Breast epithelium (tissue), 4 donors: Measurements from ENCODE around the gene ADCY4. TPM values are rescaled to one million over a fixed set of nuclear protein-coding genes. Genes with fewer than 3 reads are reported as not detected.

Experiments
- DNase-seq, 2 donors: peaks; one replicate each; pipeline ENCODE4 v3.0.0-alpha.2; 2019; ENCODE audit warnings: low spot score in 2 of 2
- H3K27ac ChIP-seq, 2 donors: fragments of 200-600 bp; sonication (generic) in 1 of 2; one replicate each; pipeline ENCODE4 v1.5.1; 2016 to 2019; ENCODE audit warnings: mild to moderate bottlenecking in 1 of 2
- H3K27me3 ChIP-seq, 2 donors: fragments of 200-600 bp; sonication (generic) in 1 of 2; one replicate each; pipeline versions ENCODE4 v1.5.1 to v1.6.0; 2017 to 2019; ENCODE audit warnings: control low read depth in 1 of 2, mild to moderate bottlenecking in 1 of 2
- H3K36me3 ChIP-seq: fragments of 200-600 bp; one replicate; pipeline ENCODE4 v1.5.1; 2019
- H3K4me1 ChIP-seq, 2 donors: fragments of 200-600 bp; sonication (generic); one replicate each; pipeline ENCODE4 v1.5.1; 2016 to 2019; ENCODE audit warnings: control low read depth in 1 of 2
- H3K4me3 ChIP-seq, 3 donors: fragments of 200-600 bp; sonication (generic); 1 replicate in 2 of 3; 2 replicates in 1 of 3; pipeline ENCODE4 v1.5.1; 2016 to 2019; ENCODE audit warnings: mild to moderate bottlenecking in 3 of 3, moderate library complexity in 2 of 3
- H3K9me3 ChIP-seq, 2 donors: fragments of 200-600 bp; sonication (generic) in 1 of 2; one replicate each; pipeline ENCODE4 v1.5.1; 2016 to 2019; ENCODE audit warnings: control low read depth in 1 of 2
- CTCF ChIP-seq, 3 donors: fragments of 450-650 bp; IDR thresholded peaks; one replicate each; pipeline ENCODE4 v1.5.1; 2016 to 2017; ENCODE audit warnings: antibody characterized with exemption in 3 of 3, mild to moderate bottlenecking in 3 of 3, moderate library complexity in 3 of 3
- POLR2A ChIP-seq: fragments of 450-650 bp; IDR thresholded peaks from one replicate; pipeline ENCODE4 v1.6.1; 2016; ENCODE audit warnings: antibody characterized with exemption, mild to moderate bottlenecking, moderate library complexity
- POLR2AphosphoS5 ChIP-seq, 3 donors: sonication (generic); formaldehyde crosslinking; IDR thresholded peaks; one replicate each; pipeline ENCODE4 v1.6.1; 2017; ENCODE audit warnings: antibody characterized with exemption in 3 of 3
- intact Hi-C: fragments of 100-400 bp; cut with DNase I; formaldehyde crosslinking; loops from one replicate; pipeline ENCODE4 v1.15.1; 2023; ENCODE audit warnings: low total_unique reads
- total RNA-seq, 3 donors: library from RNA; depleted of rRNA; stranded (reverse); fragments of >200 nt; gene quantifications; one replicate each; pipeline ENCODE4 v1.1.0, GENCODE V29; 2016

ADCY4 gene
- total RNA-seq, 3 donors from 2014 or later, result 13.8 to 60.6 (median 27.7) TPM

- Histone ChIP-seq H3K36me3 (no peaks in the 10 kb centered on the region), H3K27me3 (no peaks in the 10 kb centered on the region), H3K9me3 (no peaks in the 10 kb centered on the region), H3K4me1 (no peaks in the 10 kb centered on the region), H3K27ac (peak overlapping the region in 1 of 2 donors; percentile 38), H3K4me3 (no peak overlapping the region)
- no peak for DNase-seq
- TF ChIP-seq CTCF (IDR thresholded peaks at IDR 0.05) (no peak), POLR2A (no peak), POLR2AphosphoS5 (IDR thresholded peaks at IDR 0.05) (no peak)
- intact Hi-C loops, result no loop called here
Measured at GRCh38 chr14:24279301-24280186, 55.3 kb downstream of the ADCY4 start.

- Histone ChIP-seq H3K9me3 (no peaks in the 10 kb centered on the region), H3K4me1 (no peaks in the 10 kb centered on the region), H3K36me3 (no peaks in the 10 kb centered on the region), H3K4me3 (no peak overlapping the region), H3K27me3 (no peaks in the 10 kb centered on the region), H3K27ac (no peak overlapping the region)
- TF ChIP-seq CTCF (IDR thresholded peaks at IDR 0.05) (no peak), POLR2AphosphoS5 (IDR thresholded peaks at IDR 0.05) (no peak), POLR2A (no peak)
- DNase-seq, result no peak
- intact Hi-C loops, result no loop called here
Measured at GRCh38 chr14:24278424-24278823, 56.4 kb downstream of the ADCY4 start.

DNA sequence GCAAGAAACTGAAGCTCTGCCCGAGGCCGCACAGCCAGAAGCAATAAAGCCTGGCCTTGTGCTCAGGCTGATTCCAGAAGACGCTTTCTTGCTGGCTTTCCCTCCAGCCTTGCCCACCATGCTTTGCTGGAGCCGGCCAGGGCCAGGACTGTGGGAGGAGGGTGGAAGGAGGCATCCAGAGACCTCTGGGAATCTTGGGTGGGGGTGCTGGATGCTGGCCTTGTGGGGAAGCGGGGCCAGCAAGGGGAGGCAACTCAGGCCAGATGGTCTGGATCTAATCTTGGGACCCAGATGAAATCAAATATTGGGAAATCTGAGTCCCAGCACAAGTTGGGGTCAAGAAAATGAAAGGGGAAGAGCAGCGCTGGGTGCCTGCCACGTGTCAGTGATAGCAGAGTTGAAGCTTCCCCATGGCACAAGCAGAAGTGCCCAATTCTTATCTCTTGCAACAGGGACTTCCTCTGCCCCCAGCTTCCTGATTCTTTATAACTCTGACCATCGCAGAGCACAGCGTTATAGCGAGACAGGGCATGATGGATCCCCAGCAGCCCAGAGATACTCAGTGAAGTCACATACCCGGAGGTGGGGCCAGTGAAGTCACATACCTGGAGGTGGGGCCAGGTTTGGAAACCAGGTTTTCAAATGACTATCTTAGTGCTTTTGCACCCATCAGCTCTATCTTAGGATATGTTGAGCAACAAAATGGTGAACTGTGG, 57.1 kb downstream of the ADCY4 start:
- no peaks in the 10 kb centered on the region for H3K9me3 ChIP-seq
- peak overlapping the region in 1 of 2 donors; percentile 13 for H3K27ac ChIP-seq
- H3K4me1 ChIP-seq, result no peaks in the 10 kb centered on the region
- intact Hi-C loops, result no loop called here
- H3K4me3 ChIP-seq, result no peak overlapping the region
- no peaks in the 10 kb centered on the region for H3K27me3 ChIP-seq
- no peak for TF ChIP-seq POLR2AphosphoS5 (IDR thresholded peaks at IDR 0.05)
- no peak for TF ChIP-seq CTCF (IDR thresholded peaks at IDR 0.05)
- TF ChIP-seq POLR2A, result no peak
- no peaks in the 10 kb centered on the region for H3K36me3 ChIP-seq
- DNase-seq, result no peak

DNA sequence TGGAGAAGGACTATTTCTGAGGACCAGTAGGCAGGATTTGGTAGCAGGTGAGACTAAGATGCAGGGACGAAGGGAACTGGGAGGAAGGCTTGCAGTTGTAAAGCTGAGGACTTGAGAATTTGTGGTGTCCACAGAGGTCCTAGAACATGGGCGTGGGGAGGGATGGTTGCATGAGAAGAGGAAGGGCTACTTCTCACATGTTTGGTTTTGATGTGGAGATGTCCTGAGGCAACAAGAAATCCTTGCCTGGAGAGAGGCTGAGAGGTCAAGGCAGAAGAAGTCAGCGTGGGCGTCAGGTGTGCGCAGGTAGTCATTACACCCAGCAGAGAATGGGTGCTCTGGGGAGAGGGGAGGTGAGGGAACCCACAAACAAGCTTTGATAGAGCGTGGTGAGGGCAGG, 57.8 kb downstream of the ADCY4 start:
- TF ChIP-seq CTCF (IDR thresholded peaks at IDR 0.05) (no peak), POLR2AphosphoS5 (IDR thresholded peaks at IDR 0.05) (no peak), POLR2A (no peak)
- no peak overlapping the region for H3K4me3 ChIP-seq
- H3K4me1 ChIP-seq, result no peaks in the 10 kb centered on the region
- no peaks in the 10 kb centered on the region for H3K9me3 ChIP-seq
- H3K27ac ChIP-seq, result no peak overlapping the region
- no peaks in the 10 kb centered on the region for H3K36me3 ChIP-seq
- intact Hi-C loops, result no loop called here
- DNase-seq, result no peak
- no peaks in the 10 kb centered on the region for H3K27me3 ChIP-seq

DNA sequence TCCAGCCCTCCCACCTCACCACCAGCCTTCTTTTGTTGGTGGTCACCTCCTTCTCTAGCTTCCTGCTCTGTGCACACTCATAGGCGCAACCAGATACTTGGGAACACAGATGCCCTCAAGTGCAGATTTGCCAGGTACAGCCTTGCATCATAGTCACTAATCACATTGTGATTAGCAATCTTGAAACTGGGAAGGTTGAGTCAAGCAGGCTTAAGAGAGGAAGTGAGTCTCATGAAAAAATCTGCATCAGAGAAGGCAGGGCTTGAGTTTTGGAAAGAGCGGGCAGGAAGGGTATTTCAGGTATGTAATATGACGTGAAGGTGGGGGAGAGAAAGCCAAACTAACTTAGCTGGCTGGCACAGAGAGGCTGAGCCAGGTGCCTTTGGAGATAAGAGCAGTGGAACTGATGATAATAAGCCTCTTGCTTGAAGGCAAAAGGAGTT, 60.7 kb downstream of the ADCY4 start:
- no peak for DNase-seq
- intact Hi-C loops, result no loop called here
- H3K27me3 ChIP-seq, result no peaks in the 10 kb centered on the region
- H3K4me3 ChIP-seq, result no peak overlapping the region
- no peaks in the 10 kb centered on the region for H3K36me3 ChIP-seq
- H3K9me3 ChIP-seq, result no peaks in the 10 kb centered on the region
- H3K27ac ChIP-seq, result no peak overlapping the region
- no peaks in the 10 kb centered on the region for H3K4me1 ChIP-seq
- no peak for TF ChIP-seq POLR2A
- no peak for TF ChIP-seq POLR2AphosphoS5 (IDR thresholded peaks at IDR 0.05)
- no peak for TF ChIP-seq CTCF (IDR thresholded peaks at IDR 0.05)
